Measurements from ENCODE around the gene AOPEP.
"Not testable (repeated sequence)": the region's sequence is repeated elsewhere in the genome, so short reads cannot be mapped to it uniquely, and the experiment has no call there.

The AOPEP gene

GRCh38 chr9:94965631-94966030, 239.1 kb downstream of the AOPEP start:
- DNase-seq (ENCODE audit: low read depth), result not testable (repeated sequence)

DNA sequence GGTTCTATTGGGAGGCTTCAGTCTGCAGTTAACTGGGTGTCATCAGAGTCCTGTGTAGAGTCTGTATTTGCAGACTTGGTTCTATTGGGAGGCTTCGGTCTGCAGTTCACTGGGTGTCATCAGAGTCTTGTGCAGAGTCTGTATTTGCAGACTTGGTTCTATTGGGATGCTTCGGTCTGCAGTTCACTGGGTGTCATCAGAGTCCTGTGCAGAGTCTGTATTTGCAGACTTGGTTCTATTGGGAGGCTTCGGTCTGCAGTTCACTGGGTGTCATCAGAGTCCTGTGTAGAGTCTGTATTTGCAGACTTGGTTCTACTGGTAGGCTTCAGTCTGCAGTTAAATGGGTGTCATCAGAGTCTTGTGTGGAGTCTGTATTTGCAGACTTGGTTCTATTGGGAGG, 239.5 kb downstream of the AOPEP start:
- DNase-seq (ENCODE audit: low read depth), result not testable (repeated sequence)

DNA sequence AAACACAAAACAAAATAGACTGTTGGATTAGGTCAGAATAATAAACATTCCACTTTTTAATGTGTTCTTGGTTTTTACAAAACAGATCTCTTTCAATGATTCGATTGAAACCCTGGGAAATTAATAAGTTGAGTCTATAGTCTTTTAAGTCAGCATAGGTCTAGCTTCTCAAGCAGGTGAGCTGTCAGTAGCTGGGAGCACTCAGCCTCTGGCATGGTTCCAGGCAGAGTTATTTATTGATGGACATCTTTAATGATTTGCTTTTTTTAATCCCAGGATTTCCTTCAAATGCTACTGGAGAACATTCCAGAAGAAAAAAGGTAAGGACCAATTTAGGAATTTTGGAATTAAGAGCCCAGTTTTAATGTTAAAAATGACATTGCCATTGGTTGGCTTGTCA, 241.0 kb downstream of the AOPEP start:
- no peak for DNase-seq (ENCODE audit: low read depth)

DNA sequence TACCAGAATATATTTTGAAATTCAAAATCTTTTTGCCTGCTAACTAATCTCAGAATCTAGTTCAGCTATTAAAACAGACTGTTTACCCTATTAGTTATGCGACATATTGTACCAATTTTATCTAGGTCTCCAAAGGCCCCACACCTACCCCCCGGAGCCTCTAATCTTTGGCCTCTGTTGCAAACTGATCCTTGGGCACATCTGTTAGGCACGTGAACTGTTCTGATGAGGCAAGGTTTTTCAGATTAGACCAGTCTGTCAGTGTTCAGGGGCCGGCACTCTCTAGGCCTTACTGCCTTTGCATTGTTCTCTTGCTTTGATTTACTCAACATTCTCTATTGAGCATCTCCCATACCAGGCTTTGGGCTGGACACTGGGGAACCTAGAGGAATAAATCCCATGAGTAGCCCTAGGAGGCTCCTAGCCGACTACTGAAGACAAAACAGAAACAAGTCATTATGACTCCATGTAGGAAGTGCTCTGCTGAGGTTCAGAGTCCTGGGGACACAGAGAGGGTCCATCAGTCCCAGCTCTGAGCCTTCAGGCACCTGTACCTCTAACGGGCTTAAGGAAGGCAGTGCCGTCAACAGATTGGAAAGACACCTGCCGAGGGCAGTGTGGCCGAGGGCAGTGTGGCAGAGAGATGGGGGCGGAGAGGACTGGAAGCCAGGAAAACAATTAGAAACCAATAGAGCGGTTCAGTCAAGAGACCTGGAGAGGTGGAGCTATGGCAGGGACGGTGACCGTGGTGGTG, 245.1 kb downstream of the AOPEP start:
- DNase-seq (ENCODE audit: low read depth), result no peak

- DNase-seq (ENCODE audit: low read depth), result no peak
Measured at GRCh38 chr9:94973451-94973941, 247.0 kb downstream of the AOPEP start.

DNA sequence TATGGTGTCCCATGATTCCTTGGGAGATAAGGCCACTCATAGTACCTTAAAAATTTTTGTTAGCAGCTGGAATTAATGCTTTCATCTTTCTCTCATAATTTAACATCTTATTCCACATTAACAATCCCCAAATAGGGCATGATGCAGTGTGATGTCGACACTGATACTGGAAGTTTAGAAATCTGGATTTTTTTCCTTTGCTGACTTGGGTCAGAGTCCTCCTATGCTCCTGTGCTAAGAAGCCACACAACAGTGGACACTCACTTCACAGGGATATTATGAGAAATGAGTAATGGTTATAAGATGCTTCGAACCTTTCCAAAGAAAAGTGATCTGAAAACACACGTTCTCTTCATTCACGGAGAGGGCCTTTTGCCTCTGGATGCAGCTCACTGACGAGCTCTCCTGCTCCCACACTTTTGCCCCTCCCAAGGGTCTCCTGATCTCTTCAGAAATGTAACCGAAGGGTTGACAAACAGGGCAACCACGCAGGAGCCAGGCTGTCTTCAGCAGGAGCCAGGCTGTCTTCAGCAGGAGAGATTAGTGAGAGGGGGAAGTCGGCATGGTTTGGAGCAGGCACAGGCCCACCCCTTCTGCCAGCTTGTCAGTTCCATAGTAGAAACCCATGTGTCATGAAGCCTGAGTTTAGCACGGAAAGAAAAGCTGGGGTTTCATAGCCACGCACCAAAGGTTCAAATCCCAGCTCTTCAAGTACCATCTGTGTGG, 247.8 kb downstream of the AOPEP start:
- no peak for DNase-seq (ENCODE audit: low read depth)

- DNase-seq (ENCODE audit: low read depth), result no peak
Measured at GRCh38 chr9:94975480-94975879, 249.0 kb downstream of the AOPEP start.

GRCh38 chr9:94976077-94976476, 249.6 kb downstream of the AOPEP start:
- DNase-seq (ENCODE audit: low read depth), result no peak

GRCh38 chr9:94977416-94977815, 250.9 kb downstream of the AOPEP start:
- no peak for DNase-seq (ENCODE audit: low read depth)

DNA sequence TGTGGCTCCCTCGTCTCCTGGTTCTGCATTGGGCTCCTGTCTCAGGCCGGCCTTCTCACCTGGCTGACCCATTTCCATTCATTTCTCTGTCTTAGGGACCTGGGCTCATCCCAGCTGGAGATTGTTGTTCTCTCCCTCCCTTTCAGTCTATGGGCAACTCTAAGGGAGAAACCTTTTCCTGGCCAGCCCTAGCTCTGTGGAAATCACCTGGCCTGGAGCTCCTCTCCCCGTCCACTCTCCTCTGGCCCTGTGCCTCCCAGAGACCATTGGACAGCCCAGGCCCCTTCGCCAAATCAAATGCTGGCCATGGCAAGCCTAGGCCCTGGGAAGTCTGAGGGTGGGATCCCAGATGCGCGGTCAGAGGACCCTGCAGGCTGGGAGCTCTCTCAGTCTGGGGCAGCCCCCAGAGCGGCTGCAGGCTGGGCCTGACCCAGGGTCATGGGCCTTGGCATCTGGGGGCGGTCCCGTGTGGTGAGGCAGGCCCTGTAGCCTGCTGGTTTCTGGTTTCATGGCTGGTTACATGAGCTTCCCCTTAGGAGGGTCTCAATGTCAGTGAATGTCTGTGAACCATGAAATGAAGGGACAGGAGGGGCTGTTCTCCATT, 253.5 kb downstream of the AOPEP start:
- no peak for DNase-seq (ENCODE audit: low read depth)

- no peak for DNase-seq (ENCODE audit: low read depth)
Measured at GRCh38 chr9:94980947-94981722, 254.6 kb downstream of the AOPEP start.

DNA sequence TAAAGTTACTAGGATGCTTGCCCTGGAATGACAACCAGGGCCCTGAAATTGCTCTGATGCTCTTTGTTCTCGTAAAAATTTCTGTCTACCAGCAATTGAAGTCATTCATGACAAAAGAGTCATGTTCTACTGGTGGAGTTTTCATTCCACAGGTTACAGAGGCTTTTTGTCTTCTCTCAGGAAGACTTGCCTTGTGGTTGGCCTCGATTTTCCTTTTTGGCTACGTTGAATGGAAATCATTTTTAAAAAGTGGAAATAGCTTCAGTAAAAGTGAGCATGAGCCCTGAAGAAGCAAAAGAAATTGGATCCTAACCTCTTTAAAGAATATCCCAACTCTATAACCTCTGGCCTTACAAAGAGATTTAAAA, 255.2 kb downstream of the AOPEP start:
- no peak for DNase-seq (ENCODE audit: low read depth)

- no peak for DNase-seq (ENCODE audit: low read depth)
Measured at GRCh38 chr9:94982211-94982610, 255.7 kb downstream of the AOPEP start.

- DNase-seq (ENCODE audit: low read depth), result no peak
Measured at GRCh38 chr9:94983552-94983951, 257.1 kb downstream of the AOPEP start.

DNA sequence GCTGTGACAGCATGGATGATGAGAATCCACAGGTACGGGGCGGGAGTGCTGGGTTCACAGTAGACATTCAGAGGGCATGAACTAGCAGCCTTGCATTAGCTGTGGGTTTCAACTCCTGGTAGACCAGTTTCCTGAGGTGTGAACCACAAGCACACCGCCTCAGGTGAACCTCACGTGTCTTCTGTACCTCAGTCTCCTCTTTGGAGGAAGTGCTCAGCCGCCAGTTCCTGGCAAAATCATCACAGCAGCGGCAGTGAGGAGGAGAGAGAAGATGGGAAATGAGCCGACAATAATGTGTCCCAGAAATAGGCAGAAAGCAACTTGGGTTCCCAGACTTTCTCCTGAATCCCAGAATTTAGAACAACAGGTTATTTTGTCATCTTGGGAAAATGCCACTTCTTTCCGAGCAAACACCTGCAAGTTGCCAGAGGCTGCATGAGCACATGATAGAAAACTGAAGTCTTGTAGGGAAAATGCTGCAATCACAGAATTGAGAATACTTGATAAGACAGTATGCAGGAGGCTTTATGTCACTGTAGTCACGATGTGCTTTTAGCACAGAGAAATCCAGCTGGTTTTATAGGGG, 258.5 kb downstream of the AOPEP start:
- no peak for DNase-seq (ENCODE audit: low read depth)

DNA sequence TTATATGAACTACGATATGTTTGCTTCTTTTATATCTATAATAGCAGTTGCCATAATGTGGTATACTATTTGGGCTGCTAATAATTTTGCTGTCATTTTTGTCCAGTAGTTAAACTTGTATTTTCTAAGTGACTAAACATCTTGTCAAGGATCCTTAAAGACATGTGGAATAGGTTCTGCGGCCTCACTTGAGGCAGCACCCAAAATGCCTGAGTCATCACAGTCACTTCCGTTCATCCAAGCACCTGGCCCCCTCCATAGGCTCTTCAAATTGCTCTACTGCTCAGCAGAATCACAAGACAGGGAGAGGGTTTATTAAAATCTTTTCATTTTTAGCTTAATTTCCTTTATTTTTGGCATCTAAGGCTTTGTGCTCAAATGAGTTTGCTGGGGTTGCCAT, 259.1 kb downstream of the AOPEP start:
- no peak for DNase-seq (ENCODE audit: low read depth)

- DNase-seq (ENCODE audit: low read depth), result no peak
Measured at GRCh38 chr9:94987731-94988130, 261.2 kb downstream of the AOPEP start.

DNA sequence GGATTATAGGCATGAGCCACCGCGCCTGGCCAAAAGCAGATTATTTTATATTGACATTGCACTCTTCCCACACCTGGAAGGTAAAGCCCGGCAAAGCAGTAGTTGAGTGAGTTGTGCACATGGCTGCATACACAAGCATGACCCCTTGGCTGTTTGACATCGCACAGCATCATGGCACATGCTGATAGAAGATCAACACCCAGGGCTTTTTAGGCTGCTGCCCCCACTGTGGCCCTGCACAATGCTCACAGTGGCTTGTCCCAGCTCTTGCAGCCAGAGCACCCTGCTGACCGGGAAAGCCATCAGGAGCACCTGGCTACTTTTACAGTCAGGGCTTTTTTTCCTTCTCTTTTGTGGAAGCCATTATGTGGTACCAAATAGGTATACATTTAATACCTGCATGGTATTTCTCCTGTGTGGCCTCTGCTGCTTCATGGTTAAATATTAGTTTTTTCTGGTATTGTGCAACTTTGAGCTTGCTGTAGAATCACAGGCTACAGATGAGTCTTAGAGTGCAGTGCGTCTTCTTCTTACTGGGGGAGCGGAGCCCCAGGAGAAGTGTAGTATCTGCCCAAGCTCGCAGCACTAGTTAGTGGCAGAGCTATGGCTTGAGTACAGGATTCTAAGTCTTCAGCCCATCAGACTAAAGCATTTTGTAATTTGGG, 264.5 kb downstream of the AOPEP start:
- DNase-seq (ENCODE audit: low read depth), result no peak

GRCh38 chr9:94991961-94992907, 265.7 kb downstream of the AOPEP start:
- no peak for DNase-seq (ENCODE audit: low read depth)

- DNase-seq (ENCODE audit: low read depth), result no peak
Measured at GRCh38 chr9:94993160-94993820, 266.8 kb downstream of the AOPEP start.
